Fibroblast of villous mesenchyme (primary cell): ENCODE results near the gene XRCC5. TPM values are rescaled to one million over a fixed set of nuclear protein-coding genes. Genes with fewer than 3 reads are reported as not detected.

ENCODE experiments used
- DNase-seq: peaks from one replicate; pipeline ENCODE4 v3.0.0-alpha.2; 2010; ENCODE audit warnings: low read depth
- H3K4me3 ChIP-seq: 2 replicates; pipeline ENCODE4 v1.5.1; 2011; ENCODE audit warnings: low read depth, mild to moderate bottlenecking, low read length
- CTCF ChIP-seq: IDR thresholded peaks from 2 replicates; pipeline ENCODE4 v1.5.1; 2012; ENCODE audit warnings: low read depth, mild to moderate bottlenecking, low read length; ENCODE audit not compliant: insufficient read depth
- total RNA-seq: library from RNA; depleted of rRNA; stranded (reverse); fragments of >200 nt; gene quantifications from 2 replicates; pipeline ENCODE4 v1.2.3, GENCODE V29; 2012

The XRCC5 gene
- total RNA-seq, 1 donor = 278 TPM

GRCh38 chr2:216071111-216071851, 37.9 kb upstream of the XRCC5 start:
- H3K4me3 ChIP-seq = no peak overlapping the region
- DNase-seq = no peak
- TF ChIP-seq CTCF = no peak

- DNase-seq = no peak
- no peak overlapping the region for H3K4me3 ChIP-seq
- TF ChIP-seq CTCF = no peak
These were observed 36.7 kb upstream of the XRCC5 start for GRCh38 chr2:216072473-216072872.

- H3K4me3 ChIP-seq = no peak overlapping the region
- TF ChIP-seq CTCF = no peak
- DNase-seq = no peak
These were observed 35.4 kb upstream of the XRCC5 start for GRCh38 chr2:216073773-216074172.

- no peak for DNase-seq
- no peak overlapping the region for H3K4me3 ChIP-seq
- TF ChIP-seq CTCF = no peak
These were observed 34.8 kb upstream of the XRCC5 start for GRCh38 chr2:216074380-216074779.

GRCh38 chr2:216074794-216075193, 34.4 kb upstream of the XRCC5 start:
- DNase-seq = no peak
- TF ChIP-seq CTCF = no peak

GRCh38 chr2:216075510-216076485, 33.4 kb upstream of the XRCC5 start:
- no peak for DNase-seq
- no peak overlapping the region for H3K4me3 ChIP-seq
- no peak for TF ChIP-seq CTCF

More at GRCh38 chr2:216074794-216075193, 34.4 kb upstream of the XRCC5 start:
- no peak overlapping the region for H3K4me3 ChIP-seq
